Measurements from ENCODE around the gene TRAF7. TPM values are rescaled to one million over a fixed set of nuclear protein-coding genes. Genes with fewer than 3 reads are reported as not detected.
A peak's percentile ranks its signal among the peaks of the same experiment; 100 is the strongest.

TRAF7 gene
- total and polyA plus RNA-seq, 2 of the 13 experiments (the other 11 are each of a cell fraction or from before 2014, with no cell fraction given) = 47.9 to 65.6 TPM

- TF ChIP-seq ZFX (CRISPR knock-in tag; IDR thresholded peaks at IDR 0.05; ENCODE audit: low read depth) (no peak), ZNF770 (CRISPR knock-in tag; IDR thresholded peaks at IDR 0.05) (no peak), ZNF432 (CRISPR knock-in tag; IDR thresholded peaks at IDR 0.05; ENCODE audit: borderline replicate concordance) (no peak), SNAPC4 (CRISPR knock-in tag; IDR thresholded peaks at IDR 0.05) (no peak), TARDBP (CRISPR knock-in tag; IDR thresholded peaks at IDR 0.05) (no peak), HNRNPH1 (optimal IDR thresholded peaks at IDR 0.05; ENCODE audit: low read depth, low read length) (peak; percentile 44), AHDC1 (CRISPR knock-in tag; IDR thresholded peaks at IDR 0.05; ENCODE audit: borderline replicate concordance) (no peak), KLF16 (CRISPR knock-in tag; IDR thresholded peaks at IDR 0.05) (no peak), ZNF615 (CRISPR knock-in tag; IDR thresholded peaks at IDR 0.05; ENCODE audit: borderline replicate concordance) (0 out of 2 replicates have a peak, but pooled peaks have one; percentile 83), CREB1 (IDR thresholded peaks at IDR 0.05) (no peak), CREB1 (CRISPR knock-in tag; IDR thresholded peaks at IDR 0.05) (no peak), ZMAT5 (CRISPR knock-in tag; IDR thresholded peaks at IDR 0.05; ENCODE audit: borderline replicate concordance, low read depth) (no peak), TGIF2 (CRISPR knock-in tag; IDR thresholded peaks at IDR 0.05) (0 out of 2 replicates have a peak, but pooled peaks have one; percentile 25), ZEB1 (IDR thresholded peaks at IDR 0.05; ENCODE audit: insufficient replicate concordance, low read depth) (no peak), RBM22 (optimal IDR thresholded peaks at IDR 0.05; ENCODE audit: low read length) (peak; percentile 96)
Measured at GRCh38 chr16:2150418-2151187, 5.0 kb upstream of the TRAF7 start (continued).
